H54 (cell line): Measurements from ENCODE around the gene CHPT1.
"Not testable (repeated sequence)": the region's sequence is repeated elsewhere in the genome, so short reads cannot be mapped to it uniquely, and the experiment has no call there.

ENCODE experiments used
- DNase-seq: peaks from one replicate; pipeline ENCODE4 v3.0.0; 2011; ENCODE audit warnings: low spot score, mixed read lengths; ENCODE audit not compliant: insufficient read length
- FAIRE-seq: peaks from 3 replicates; lab custom pipeline; 2011; peaks lifted over from hg19 to GRCh38; lab: Jason Lieb, UNC
- POLR2A ChIP-seq: IDR thresholded peaks from 2 replicates; pipeline ENCODE4 v1.6.1; 2011; ENCODE audit warnings: low read depth, mild to moderate bottlenecking, low read length

The CHPT1 gene

DNA sequence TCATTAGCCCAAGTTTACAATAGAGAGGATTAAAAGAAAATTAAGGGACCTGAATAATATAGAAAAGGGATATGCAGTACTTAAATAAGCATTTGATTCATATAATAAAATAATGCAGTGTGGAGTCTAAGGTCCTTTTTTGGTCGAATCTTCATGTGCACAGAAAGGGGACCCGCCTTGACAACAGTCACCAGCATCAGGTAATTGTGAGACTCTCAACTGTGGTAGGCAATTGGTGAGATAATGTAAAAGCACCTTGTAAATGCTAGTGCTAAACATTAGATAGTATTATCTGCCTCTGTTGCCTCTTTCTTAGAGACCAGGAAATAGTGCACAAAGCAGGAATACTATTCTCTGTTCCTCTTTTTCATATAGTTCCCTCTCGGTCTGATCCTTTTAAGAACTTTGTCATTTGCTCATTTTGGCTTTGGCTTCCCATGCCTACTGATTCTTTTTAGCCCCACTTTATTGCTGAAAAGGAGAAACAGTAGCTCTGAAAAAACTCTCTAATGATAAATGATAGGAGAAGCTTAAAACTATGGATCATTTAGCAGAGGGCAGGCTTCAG lies 17.5 kb downstream of the CHPT1 start:
- DNase-seq, result no peak
- no peak for FAIRE-seq
- no peak for TF ChIP-seq POLR2A

DNA sequence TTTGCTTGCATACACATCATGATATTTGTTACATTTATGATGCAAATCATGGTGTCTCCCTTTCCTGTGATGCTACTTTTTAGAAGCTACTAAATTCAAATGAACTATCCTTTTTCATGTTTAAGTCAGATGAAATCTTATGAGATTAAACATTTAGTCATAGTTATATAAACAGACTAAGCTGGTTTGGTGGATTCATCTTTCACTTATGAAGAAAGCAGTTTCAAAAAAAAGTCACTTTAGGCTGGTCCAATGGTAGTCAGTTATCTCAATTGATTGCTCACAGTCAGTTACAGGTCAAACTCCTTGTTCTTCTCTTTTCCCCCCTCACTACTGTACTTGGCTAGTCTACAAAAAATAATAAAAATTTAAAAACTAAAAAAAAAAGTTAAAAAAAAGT lies 22.1 kb downstream of the CHPT1 start:
- FAIRE-seq (no peak), DNase-seq (no peak)
- TF ChIP-seq POLR2A, result no peak

DNA sequence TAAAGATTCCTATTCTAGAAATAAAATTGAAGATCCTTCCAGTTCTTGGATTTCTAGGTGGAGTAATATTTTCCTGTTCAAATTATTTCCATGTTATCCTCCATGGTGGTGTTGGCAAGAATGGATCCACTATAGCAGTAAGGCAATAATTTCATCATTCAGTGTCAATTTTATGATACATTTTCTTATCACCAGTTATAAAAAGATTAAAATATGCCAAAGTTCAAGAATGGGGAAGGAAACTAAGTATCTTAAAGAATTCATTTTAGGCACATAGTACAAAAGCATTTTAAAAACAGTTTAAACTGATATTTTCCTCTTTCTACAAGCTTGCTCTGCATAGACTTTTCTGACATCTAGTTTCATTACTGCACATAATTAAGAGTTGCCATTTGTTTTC lies 22.7 kb downstream of the CHPT1 start:
- no peak for TF ChIP-seq POLR2A
- DNase-seq (no peak), FAIRE-seq (no peak)

DNA sequence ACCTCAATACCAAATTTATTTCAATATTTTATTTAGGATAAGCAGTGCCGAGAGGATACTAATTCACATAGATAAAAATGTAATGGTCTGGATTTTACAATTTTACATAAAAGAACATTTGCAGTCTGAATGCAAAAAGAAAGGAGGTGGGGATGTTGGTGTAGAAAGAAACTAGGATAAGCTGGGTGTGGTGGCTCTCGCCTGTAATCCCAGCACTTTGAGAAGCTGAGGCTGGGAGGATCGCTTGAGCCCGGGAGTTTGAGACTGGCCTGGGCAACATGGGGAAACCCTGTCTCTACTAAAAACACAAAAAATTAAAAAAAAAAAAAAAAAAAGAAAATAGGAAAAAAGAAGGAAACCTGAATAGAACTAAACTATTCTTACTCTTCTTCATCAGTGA lies 25.0 kb downstream of the CHPT1 start:
- DNase-seq, result no peak
- no peak for FAIRE-seq
- TF ChIP-seq POLR2A, result no peak

DNA sequence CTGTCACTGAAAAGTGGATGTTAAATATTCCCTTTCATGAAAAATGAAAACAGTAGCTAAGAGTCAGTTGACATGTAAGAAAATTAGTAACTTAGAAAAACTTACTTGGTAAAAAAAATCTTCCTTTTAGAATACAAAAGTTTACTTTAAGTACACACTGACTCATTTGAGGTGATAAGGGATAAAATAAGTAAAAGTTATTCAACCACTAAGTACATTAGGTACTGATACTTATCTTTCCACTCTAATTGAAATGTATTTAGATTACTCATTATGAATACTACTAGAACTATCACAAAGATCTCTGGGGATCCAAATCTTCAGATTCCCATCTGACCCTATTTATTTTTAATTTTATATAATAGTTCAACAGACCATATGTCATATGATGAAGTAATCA lies 29.7 kb downstream of the CHPT1 start:
- DNase-seq, result no peak
- FAIRE-seq, result no peak
- no peak for TF ChIP-seq POLR2A

DNA sequence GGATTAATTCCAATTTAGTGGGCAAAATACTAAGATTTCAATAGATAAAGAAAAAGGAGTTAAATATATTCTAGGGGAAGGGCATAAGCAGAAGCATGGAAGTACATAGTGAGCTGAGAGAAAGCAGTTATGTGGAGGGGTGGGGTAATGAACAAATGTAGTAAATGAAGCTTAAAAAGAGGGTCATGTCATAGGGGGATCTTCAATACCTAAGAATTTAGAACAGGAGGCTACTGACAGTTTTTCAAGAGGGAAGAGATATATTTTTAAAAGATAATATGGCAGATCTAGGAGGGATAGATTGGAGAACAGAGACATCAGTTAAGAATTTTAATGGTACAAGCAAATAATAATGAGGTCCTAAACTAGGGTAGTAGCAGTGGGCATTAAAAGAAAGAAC lies 32.4 kb downstream of the CHPT1 start:
- FAIRE-seq, result no peak
- no peak for DNase-seq
- TF ChIP-seq POLR2A, result no peak

DNA sequence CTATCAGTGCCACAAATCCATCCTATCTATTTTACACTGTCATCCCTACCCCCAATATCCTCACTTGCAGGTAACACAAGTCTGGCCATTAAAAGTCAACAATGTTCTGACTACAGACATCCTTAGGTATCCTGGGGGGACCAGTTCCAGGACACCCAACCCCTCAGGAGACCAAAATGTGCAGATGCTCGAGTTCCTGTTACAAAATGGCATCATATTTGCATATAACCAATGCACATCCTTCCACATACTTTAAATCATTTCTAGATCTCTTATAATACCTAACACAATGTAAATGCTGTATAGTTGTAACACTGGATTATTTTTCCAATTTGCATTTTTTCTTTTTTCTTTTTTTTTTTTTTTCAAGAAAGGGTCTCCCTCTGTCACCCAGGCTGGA lies 34.9 kb downstream of the CHPT1 start:
- no peak for FAIRE-seq
- no peak for TF ChIP-seq POLR2A
- no peak for DNase-seq

DNA sequence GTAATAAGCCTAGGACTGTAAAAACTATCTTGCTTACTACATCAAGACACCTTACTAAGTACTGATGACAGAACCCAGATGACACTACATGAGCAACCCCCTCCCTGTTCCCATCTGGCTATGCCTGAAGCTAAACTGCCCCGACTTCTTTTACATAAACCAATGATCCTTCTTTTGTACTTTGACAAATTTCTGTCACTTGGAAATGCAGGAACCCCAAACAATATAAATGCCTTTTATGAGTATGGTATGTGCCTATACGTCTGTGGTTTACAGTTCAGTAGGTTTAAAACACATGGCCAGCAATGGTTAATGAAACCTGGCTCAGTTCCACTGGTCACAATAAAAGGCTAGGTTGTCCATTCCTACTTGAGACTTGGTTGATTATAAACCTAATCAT lies 35.7 kb downstream of the CHPT1 start:
- no peak for FAIRE-seq
- no peak for TF ChIP-seq POLR2A
- no peak for DNase-seq

DNA sequence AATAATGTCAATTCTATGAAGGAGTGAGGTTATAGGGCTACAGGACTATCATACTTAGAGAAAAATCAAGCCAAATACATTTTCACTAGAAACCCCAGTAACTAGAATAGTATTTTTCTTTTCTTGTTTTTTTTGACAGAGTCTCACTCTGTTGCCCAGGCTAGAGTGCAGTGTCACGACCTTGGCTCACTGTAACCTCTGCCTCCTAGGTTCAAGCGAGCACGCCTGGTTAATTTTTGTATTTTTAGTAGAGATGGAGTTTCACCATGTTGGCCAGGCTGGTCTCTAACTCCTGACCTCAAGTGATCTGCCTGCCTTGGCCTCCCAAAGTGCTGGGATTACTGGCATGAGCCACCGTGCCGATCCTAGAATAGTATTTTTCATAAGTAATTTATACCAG lies 37.0 kb downstream of the CHPT1 start:
- not testable (repeated sequence) for FAIRE-seq, DNase-seq

DNA sequence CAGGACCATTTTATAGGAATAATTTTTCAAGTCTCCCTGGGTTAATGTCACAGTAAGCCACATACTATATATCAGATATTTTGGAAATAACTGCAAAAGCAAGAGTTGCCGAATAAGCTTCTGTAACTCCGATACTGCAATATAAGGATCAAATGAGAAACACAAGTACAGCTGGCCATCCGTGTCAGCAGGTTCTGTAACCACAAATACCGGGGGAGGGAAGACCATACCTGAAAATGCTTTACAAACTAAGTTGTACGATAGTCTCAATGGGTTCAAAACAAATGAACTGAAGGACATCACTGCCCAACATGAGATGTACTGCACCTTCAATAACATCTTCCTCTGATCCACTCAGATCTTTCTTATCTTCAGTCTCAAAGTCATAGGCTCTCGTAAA lies 40.0 kb downstream of the CHPT1 start:
- no peak for TF ChIP-seq POLR2A
- FAIRE-seq (no peak), DNase-seq (no peak)

DNA sequence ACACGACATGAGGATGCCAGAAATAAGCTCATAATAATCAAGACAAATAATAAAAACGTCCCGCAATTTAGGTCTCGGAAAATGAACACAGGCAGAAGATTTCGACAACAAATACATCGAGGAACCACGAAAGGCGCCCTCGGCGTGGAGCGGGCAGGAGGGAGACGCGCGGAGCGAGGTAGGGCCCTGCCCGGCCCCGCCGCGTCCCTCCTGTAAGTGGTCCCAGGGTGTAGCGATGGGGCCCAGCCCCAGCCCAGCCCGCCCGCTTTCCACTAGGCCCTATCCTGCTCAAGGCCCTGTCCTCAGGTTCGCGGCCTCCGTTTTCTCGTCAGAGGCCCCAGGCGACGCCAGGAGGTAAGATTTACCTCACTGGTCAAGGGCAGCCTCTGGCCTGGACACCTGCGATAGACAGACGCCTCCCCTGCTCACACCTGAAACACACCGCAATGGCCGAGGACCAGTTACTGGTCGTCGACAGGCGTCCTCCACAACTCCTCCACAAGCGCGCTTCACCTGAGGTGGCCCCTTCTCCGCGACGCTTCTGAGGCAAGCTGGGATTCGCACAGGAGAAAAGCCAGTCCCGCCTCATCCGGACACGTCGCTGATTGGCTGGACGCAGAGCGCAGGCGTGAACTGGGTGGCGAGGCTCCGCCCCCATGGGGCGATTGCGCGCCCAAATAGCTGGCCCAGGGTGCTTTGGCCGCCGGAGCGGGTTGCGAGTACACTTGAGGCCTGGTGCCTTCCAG lies 41.7 kb downstream of the CHPT1 start, which contains the start of gene SYCP3:
Gene SYCP3, minus strand, starts transcription at position 543 of the 746 bp plus-strand sequence. CDS start 1,527 bp downstream, outside the sequence.
- TF ChIP-seq POLR2A, result no peak
- DNase-seq, result no peak
- no peak for FAIRE-seq

DNA sequence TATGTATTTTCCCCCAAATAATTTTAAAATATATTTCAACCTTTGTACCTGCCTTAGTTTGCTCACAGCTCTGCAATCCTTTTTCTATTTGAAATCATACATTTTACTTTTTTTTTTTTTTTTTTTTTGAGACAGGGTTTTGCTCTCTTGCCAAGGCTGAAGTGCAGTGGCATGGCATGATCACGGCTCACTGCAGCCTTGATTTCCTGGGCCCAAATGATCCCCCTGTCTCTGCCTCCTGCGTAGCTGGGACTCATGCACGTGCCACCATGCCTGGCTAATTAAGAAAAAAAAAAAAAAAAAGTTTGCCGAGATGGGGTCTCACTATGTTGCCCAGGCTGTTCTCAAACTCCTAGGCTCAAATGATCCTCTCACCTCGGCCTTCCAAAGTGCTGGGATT lies 43.1 kb downstream of the CHPT1 start:
- DNase-seq (no peak), FAIRE-seq (no peak)
- TF ChIP-seq POLR2A, result no peak

DNA sequence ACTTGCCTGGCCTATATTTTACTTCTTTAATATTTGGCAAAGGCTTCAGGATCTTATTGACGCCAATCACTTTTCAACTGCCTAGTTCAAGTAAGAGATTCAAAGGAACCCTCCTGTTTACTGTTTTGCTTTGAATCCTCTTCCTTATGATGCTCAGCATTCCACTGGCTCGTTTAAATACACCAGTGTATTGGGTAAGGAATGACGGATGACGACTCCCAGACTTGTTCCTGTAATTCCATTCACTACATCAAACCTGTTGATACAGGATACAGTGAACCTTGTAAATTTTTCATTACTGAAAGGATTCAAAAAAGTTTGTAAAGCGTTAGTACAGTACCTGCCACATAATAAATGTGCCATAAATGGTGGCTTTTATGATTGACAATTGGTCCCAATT lies 43.5 kb downstream of the CHPT1 start:
- FAIRE-seq (no peak), DNase-seq (no peak)
- no peak for TF ChIP-seq POLR2A

DNA sequence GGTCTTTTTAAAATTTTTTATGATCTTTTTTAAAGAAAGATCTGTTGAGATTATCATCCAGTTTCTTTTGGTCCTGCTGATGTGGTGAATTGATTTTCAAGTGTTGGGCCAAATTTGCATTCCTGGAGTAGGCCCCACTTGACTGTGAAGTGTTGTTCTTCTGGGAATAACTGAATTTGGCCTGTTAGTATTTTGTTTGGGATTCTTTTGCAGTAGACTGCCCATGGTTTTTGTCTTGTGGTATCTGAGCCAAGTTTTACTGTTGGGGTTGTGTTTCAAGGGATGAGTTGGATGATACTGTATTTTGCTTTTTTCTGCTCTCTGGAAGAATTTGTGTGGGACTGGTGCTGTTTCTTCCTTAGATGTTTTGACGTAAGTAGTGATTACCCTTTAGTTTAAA lies 45.8 kb downstream of the CHPT1 start:
- TF ChIP-seq POLR2A, result no peak
- DNase-seq (no peak), FAIRE-seq (no peak)
